HG03196 (cell line): Measurements from ENCODE around the gene DNHD1.

Experiments used
- ATAC-seq: cut with Tn5 transposase; IDR thresholded peaks from one replicate; pipeline ENCODE4 v1.9.1; 2021; ENCODE audit not compliant: unreplicated experiment

Gene DNHD1

GRCh38 chr11:6531267-6531752 lies 34.2 kb downstream of the DNHD1 start:
- ATAC-seq, result no peak

DNA sequence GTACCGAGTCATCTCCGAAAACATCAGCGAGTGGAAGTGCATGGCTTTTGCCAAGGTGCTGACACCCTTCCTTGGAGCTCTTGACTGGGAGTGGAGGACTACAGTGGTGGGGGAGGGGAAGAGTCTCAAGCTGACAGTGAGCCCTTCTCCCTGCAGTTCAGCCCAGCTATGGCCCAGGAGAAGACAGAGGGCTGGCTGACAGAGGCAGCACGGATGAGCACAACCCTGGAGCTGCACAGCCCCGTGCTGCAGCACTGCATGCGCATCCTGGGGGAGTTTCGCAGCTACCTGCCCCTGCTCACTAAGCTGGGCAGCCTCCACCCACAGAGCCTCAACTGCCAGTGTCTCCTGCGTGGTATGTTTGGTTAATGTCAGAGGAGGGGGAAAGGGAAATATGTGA lies 41.4 kb downstream of the DNHD1 start:
- ATAC-seq, result no peak

- no peak for ATAC-seq
These were observed 41.9 kb downstream of the DNHD1 start for GRCh38 chr11:6538945-6539344.

- no peak for ATAC-seq
These were observed 42.7 kb downstream of the DNHD1 start for GRCh38 chr11:6539748-6540268.

DNA sequence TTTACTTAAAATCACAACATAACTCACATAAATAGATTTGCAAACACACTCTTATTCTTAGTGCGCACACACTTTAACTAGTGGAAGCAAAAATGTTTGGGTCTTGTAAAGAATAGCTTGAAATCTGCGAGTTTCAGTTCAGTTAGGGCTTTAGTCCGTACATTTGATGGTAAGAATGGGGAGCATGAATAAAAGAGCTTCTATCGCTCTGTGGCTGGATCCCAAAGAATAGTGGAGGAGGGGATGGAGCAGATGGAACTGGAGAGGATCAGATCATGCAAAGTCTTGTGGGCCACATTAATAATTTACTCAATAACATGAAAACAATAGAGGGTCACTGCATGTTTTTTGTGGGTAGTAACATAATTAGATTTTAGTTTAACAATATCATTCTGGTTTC lies 44.3 kb downstream of the DNHD1 start:
- no peak for ATAC-seq

GRCh38 chr11:6542727-6543126 lies 45.6 kb downstream of the DNHD1 start:
- no peak for ATAC-seq

DNA sequence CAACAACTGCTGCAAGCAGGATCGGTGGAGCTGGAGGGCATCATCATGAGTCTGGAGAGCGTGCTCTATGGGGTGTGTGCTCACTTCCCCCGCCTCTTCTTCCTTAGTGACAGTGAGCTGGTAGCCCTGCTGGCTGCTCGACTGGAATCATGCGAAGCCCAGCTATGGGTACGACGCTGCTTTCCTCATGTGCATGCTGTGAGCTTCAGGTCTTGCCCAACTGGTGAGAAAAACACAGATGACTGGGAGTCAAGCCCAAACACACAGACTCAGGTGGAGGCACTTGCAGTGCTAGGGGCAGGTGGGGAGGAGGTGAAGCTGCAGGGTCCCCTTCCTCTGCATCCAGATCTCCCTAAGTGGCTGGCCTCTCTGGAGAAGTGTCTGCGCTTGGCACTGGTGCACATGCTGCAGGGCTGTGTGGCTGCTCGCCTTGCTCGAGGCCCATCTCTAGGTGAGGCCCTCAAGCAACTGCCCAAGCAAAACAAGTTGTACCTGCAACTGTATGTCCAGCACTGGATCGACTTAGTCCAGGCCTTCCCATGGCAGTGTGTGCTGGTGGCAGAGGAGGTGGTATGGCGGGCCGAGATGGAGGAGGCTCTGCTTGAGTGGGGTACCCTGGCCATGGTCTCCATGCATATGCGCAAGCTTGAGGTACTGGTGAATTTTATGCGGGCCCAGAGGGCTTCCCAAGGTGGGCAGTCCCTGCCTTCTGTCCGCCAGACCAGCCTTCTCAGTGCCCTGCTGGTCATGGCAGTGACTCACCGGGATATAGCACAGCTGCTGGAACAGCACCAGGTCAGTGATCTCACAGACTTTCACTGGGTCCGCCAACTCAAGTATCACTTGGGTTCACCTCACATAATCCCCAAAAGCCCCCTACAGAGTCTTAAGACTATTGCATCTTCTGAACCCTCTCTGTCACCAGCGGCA lies 48.1 kb downstream of the DNHD1 start:
- no peak for ATAC-seq

- ATAC-seq, result no peak
These were observed 49.0 kb downstream of the DNHD1 start for GRCh38 chr11:6545917-6546605.

DNA sequence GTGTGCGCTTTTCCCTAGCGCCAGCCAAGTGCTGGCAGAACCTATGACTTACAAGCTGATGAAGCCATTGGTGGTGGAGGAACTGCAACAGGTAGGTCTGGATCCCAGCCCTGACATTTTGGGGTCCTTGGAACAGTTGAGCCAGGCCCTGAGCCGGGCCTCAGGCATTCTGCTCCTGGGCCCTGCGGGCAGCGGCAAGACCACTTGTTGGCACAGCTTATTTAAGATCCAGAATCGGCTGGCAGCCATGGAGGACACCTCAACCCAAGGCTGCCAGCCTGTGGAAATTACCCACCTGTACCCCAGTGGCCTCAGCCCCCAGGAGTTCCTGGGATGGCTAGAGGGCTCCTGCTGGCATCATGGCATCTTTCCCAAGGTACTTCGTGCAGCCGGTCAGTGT lies 49.7 kb downstream of the DNHD1 start:
- no peak for ATAC-seq

- no peak for ATAC-seq
These were observed 50.1 kb downstream of the DNHD1 start for GRCh38 chr11:6547177-6547576.

DNA sequence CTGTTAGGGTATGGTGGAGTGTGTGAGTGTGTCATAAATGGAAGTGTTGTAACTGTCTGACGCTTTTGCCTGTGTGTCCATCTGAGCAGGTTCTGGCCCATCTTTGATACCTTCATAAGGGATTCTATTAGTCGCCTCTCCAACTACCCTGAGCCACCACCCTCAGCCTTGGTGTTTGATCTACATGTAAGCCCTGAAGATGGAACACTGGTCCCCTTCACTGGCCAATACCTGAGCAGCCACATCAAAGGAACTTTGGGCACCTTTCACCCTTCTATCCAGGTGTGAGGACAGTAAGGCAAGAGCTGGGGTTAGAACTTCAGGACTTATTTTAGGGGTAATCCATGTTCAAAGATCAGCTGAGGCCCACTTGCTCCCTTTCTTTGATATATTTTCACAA lies 51.0 kb downstream of the DNHD1 start:
- no peak for ATAC-seq

GRCh38 chr11:6548641-6549040 lies 51.6 kb downstream of the DNHD1 start:
- ATAC-seq, result no peak

- ATAC-seq, result no peak
These were observed 56.6 kb downstream of the DNHD1 start for GRCh38 chr11:6553634-6554033.

- no peak for ATAC-seq
These were observed 58.0 kb downstream of the DNHD1 start for GRCh38 chr11:6554828-6555706.

DNA sequence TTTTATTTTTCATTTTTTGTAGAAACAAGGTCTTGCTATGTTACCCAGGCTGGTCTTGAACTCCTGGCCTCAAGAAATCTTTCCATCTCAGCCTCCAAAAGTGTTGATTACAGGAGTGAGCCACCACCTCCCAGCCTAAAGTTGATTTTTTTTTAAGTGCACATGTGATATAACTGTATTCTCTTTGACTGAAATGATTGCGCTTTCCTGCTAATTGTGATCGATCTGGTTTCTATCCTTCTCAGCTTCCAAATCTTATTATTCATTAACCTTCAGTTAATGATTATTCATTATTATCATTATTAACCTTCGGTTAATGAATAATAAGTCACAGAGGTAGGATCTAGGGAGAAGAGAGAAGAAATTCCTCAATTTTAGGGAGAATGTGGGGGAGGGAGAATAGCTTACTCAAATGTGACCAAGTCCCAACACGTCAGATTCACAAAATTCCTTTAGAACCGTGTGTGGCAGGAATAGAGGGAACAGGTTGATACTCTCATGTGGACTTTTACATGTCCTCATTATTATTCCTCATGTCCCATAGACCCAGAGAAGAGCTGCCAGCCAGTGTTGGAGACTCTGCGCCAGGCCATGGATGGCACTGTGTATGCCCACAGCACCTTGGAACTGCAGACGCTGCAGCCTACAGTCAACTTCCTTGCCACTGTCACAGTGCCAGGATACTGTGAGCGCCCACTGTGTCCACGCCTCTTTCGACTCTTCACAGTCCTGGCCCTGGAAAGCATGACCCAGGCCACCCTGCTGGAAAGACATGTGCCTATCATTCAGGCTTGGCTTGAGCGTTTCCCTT lies 59.3 kb downstream of the DNHD1 start:
- no peak for ATAC-seq

GRCh38 chr11:6557063-6557462 lies 60.0 kb downstream of the DNHD1 start:
- ATAC-seq, result no peak

DNA sequence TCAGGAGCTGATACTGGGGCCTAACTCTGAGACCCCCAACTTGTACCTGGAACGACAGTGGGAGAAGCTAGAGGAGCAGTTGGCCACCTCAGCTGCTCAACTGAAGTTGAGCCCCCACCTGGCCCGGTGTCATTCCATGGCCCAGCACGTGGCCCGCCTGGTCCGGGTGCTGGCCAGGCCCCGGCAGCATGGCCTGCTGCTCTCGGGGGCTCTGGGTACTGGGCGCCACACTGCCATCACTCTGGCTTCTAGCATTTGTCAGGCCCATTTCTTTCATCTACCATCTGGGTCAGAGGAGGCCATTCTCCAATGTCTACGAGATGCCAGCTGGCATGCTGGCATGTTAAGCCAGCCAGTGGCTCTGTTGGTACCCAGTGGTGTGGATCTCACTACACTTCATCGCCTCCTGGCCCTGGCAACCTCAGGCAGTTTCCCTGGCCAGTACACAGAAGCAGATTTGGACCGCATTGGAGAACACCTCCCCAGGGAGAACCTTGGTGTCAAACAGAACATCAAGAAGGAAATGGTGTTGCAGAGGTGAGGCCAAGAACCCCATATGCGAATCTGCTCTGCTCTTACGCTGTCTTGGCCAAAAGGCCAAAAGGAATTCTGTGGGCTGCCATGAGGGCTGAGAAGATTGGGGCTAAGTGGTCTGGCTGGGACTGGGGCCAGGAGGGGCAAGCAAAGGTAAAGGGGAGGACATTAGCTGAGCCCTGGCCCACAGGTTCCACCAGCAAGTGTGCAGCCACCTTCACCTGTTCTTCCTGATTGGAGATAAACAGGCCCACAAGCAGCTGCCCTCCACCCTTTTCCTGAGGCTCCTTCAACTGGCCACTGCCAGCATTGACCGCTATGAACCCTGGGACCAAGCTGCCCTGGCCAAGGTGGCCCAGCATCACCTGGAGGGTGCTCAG lies 60.9 kb downstream of the DNHD1 start:
- no peak for ATAC-seq

DNA sequence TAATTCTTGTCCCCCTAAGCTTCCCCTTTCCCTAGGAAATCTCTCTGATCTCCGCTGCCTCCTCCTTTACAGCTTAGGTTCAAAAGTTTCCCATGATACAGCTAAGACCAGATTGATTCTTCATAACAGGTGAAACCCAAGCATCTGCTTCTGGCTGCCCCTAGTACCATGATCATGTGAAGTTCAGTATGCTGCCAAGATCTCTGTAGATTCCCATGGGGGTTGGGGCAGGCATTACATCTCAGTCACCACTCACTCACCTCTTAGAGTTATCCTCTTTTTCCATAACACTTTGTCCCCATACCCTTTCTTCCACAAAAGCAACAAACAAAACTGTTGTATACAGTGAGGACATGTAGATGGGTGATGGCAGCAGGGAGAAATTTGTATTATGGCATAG lies 62.3 kb downstream of the DNHD1 start:
- ATAC-seq, result no peak

GRCh38 chr11:6561288-6561687 lies 64.2 kb downstream of the DNHD1 start:
- no peak for ATAC-seq
